GM12878 (cell line): ENCODE results near the gene CA11. TPM values are rescaled to one million over a fixed set of nuclear protein-coding genes. Genes with fewer than 3 reads are reported as not detected.

Experiments used
- BHLHE40 ChIP-seq, 2 experiments: fragments of 450-650 bp in 1 of 2; IDR thresholded peaks; 2 replicates each; pipeline ENCODE4 v1.6.1; 2011 to 2017; ENCODE audit warnings: low read depth in 2 of 2, borderline replicate concordance in 1 of 2, improper control_type of control experiment in 1 of 2, low read length in 1 of 2, mild to moderate bottlenecking in 1 of 2
- CREB1 ChIP-seq: IDR thresholded peaks from 2 replicates; pipeline ENCODE4 v1.6.1; 2012; ENCODE audit warnings: low read depth, mild to moderate bottlenecking, inconsistent platforms
- E4F1 ChIP-seq: fragments of 450-650 bp; IDR thresholded peaks from 2 replicates; pipeline ENCODE4 v1.6.1; 2018; ENCODE audit warnings: borderline replicate concordance, mild to moderate bottlenecking; ENCODE audit not compliant: partially characterized antibody
- HDGF ChIP-seq: fragments of 450-650 bp; IDR thresholded peaks from 2 replicates; pipeline ENCODE4 v1.6.1; 2016; ENCODE audit warnings: antibody characterized with exemption
- IKZF1 ChIP-seq: fragments of 450-650 bp; conservative IDR thresholded peaks from 2 replicates; pipeline ENCODE4 v1.6.1; 2017; ENCODE audit warnings: antibody characterized with exemption, mild to moderate bottlenecking
- NKRF ChIP-seq: fragments of 450-650 bp; conservative IDR thresholded peaks from 2 replicates; pipeline ENCODE4 v1.6.1; 2017; ENCODE audit warnings: mild to moderate bottlenecking, moderate library complexity
- NR2C1 ChIP-seq: fragments of 450-650 bp; IDR thresholded peaks from 2 replicates; pipeline ENCODE4 v1.6.1; 2017; ENCODE audit warnings: antibody characterized with exemption, mild to moderate bottlenecking, moderate library complexity
- PML ChIP-seq: IDR thresholded peaks from 2 replicates; pipeline ENCODE4 v1.6.1; 2012; ENCODE audit warnings: low read length, inconsistent platforms
- RUNX3 ChIP-seq: IDR thresholded peaks from 2 replicates; pipeline ENCODE4 v1.6.1; 2012; ENCODE audit warnings: low read length, inconsistent platforms
- SKIL ChIP-seq: fragments of 450-650 bp; IDR thresholded peaks from 2 replicates; pipeline ENCODE4 v1.6.1; 2017; ENCODE audit warnings: mild to moderate bottlenecking, low read depth, inconsistent platforms; ENCODE audit not compliant: poor library complexity, severe bottlenecking
- STAT1 ChIP-seq: fragments of 450-650 bp; conservative IDR thresholded peaks from 2 replicates; pipeline ENCODE4 v1.6.1; 2014; ENCODE audit warnings: antibody characterized with exemption, mild to moderate bottlenecking
- TAF1 ChIP-seq: IDR thresholded peaks from 2 replicates; pipeline ENCODE4 v1.6.1; 2011; ENCODE audit warnings: mild to moderate bottlenecking, low read depth, low read length, borderline replicate concordance
- TARDBP ChIP-seq: IDR thresholded peaks from 2 replicates; pipeline ENCODE4 v1.6.1; 2016; ENCODE audit warnings: borderline replicate concordance
- YBX1 ChIP-seq: fragments of 450-650 bp; IDR thresholded peaks from 2 replicates; pipeline ENCODE4 v1.6.1; 2016; ENCODE audit warnings: antibody characterized with exemption
- ZBTB4 ChIP-seq: fragments of 450-650 bp; formaldehyde crosslinking; IDR thresholded peaks from 2 replicates; pipeline ENCODE4 v1.4.0; 2022; ENCODE audit warnings: mild to moderate bottlenecking, moderate library complexity
- ZNF24 ChIP-seq: fragments of 450-650 bp; IDR thresholded peaks from 2 replicates; pipeline ENCODE4 v1.6.1; 2017; ENCODE audit warnings: antibody characterized with exemption, mild to moderate bottlenecking
- polyA plus RNA-seq, 11 experiments: library from polyadenylated mRNA; depleted of rRNA in 4 of 11; unstranded in 6 of 11; stranded (reverse) in 5 of 11; fragments of >200 nt; fragmentation: Nextera tagmentation in 4 of 11; fragmentation: Illumina TruSeq in 1 of 11; extraction: Ambion mirVana in 4 of 11; extraction: Trizol in 1 of 11; gene quantifications; 1 replicate in 1 of 11; 2 replicates in 10 of 11; pipeline versions ENCODE4 v1.2.1 to v1.2.3, GENCODE V29; 2011 to 2016; ENCODE audit warnings: inconsistent platforms in 2 of 11, missing spikeins in 2 of 11, low read depth in 1 of 11
- total RNA-seq, 4 experiments: library from RNA; depleted of rRNA in 3 of 4; stranded (reverse); fragments of >200 nt in 3 of 4; fragmentation: Illumina TruSeq in 1 of 4; extraction: Trizol in 1 of 4; gene quantifications; 2 replicates each; pipeline versions ENCODE4 v1.2.1 to v1.2.3, GENCODE V29; 2013 to 2021

CA11 gene
- total and polyA plus RNA-seq, 10 of the 15 experiments (the other 5 are each of a cell fraction or from before 2014, with no cell fraction given): 1.7 to 7.5 (median 2.4) TPM

- TF ChIP-seq E4F1: peak; percentile 73
- peak; percentile 99 for TF ChIP-seq PML
- peak; percentile 83; the same call in 1 of the 2 replicates for TF ChIP-seq HDGF
- TF ChIP-seq RUNX3: peak; percentile 93
- peak; percentile 99 for TF ChIP-seq CREB1
- peak; percentile 97 for TF ChIP-seq TAF1
- peak; percentile 100 for TF ChIP-seq IKZF1
- peak; percentile 6 to 79; a peak in 3 of 4 replicates for TF ChIP-seq BHLHE40 (IDR thresholded peaks at IDR 0.05; ENCODE audit: borderline replicate concordance in 1 of 2, low read depth in 2 of 2, low read length in 1 of 2)
- TF ChIP-seq SKIL: no peak
- TF ChIP-seq NR2C1: peak; percentile 91
- no peak for TF ChIP-seq YBX1
- TF ChIP-seq STAT1: peak; percentile 62; the same call in 1 of the 2 replicates
- TF ChIP-seq ZBTB4 (CRISPR knock-in tag): no peak
- peak; percentile 83 for TF ChIP-seq ZNF24
- peak; percentile 80 for TF ChIP-seq NKRF
- TF ChIP-seq TARDBP: peak; percentile 96
Observed at GRCh38 chr19:48618916-48619691, 26.9 kb downstream of the CA11 start, which contains the start of the genes RPL18 and SPHK2 (continued).
